ENCODE measurements around the gene ZC3H18.

DNA sequence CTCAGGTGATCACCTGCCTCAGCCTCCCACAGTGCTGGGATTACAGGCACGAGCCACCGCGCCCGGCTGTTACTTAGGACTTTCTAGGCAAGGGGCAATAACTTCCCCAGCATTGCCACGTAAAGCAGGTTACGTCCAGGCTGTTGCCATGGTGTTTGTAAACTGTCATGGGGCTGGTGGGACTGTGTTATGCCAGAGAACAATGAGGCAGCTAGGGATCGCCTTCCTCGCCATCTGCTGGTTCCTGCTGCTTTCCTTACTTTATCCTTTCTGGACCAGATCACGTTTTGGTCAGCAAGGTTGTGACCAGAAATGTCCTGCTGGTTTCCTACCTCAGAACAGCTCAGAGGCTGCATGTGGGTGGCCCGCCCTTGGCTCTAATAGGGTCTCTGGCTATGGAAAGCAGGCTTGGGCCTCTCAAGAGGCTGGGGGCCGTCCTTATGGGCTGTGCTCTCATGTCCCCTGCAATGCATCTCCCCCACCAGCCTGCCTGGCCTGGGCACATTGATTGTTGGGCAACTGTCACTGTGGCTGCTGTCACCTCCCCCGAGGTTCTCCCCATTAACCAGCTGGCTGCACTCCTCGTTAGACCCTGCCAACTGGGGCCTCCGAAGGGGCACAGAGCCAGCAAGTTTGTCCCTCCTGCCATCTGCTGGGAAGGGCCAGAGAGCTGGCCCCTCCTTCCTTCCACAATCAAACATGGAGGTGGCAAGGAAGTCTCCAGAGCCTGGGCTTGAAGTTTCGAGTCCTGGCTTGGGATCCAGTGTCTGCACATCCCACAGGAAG lies 28.2 kb upstream of the ZC3H18 start:
- TF ChIP-seq, protein P1, sequence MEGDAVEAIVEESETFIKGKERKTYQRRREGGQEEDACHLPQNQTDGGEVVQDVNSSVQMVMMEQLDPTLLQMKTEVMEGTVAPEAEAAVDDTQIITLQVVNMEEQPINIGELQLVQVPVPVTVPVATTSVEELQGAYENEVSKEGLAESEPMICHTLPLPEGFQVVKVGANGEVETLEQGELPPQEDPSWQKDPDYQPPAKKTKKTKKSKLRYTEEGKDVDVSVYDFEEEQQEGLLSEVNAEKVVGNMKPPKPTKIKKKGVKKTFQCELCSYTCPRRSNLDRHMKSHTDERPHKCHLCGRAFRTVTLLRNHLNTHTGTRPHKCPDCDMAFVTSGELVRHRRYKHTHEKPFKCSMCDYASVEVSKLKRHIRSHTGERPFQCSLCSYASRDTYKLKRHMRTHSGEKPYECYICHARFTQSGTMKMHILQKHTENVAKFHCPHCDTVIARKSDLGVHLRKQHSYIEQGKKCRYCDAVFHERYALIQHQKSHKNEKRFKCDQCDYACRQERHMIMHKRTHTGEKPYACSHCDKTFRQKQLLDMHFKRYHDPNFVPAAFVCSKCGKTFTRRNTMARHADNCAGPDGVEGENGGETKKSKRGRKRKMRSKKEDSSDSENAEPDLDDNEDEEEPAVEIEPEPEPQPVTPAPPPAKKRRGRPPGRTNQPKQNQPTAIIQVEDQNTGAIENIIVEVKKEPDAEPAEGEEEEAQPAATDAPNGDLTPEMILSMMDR (conservative IDR thresholded peaks at IDR 0.05; ENCODE audit: low read depth in 2 of 2): no peak
- TF ChIP-seq POLR2AphosphoS5 (IDR thresholded peaks at IDR 0.05; ENCODE audit: low read depth) (no peak), ZNF114 (CRISPR knock-in tag; IDR thresholded peaks at IDR 0.05) (no peak), JUNB (IDR thresholded peaks at IDR 0.05; ENCODE audit: unreplicated experiment) (no peak), NANOG (IDR thresholded peaks at IDR 0.05; ENCODE audit: borderline replicate concordance) (no peak), EZH2 (IDR thresholded peaks at IDR 0.05; ENCODE audit: low read depth, unreplicated experiment) (no peak), CREB1 (CRISPR knock-in tag; IDR thresholded peaks at IDR 0.05; ENCODE audit: low read depth) (no peak), STAT1 (IDR thresholded peaks at IDR 0.05; ENCODE audit: unreplicated experiment) (no peak), EZH2phosphoT487 (IDR thresholded peaks at IDR 0.05; ENCODE audit: unreplicated experiment) (no peak)
- TF ChIP-seq, protein P2, sequence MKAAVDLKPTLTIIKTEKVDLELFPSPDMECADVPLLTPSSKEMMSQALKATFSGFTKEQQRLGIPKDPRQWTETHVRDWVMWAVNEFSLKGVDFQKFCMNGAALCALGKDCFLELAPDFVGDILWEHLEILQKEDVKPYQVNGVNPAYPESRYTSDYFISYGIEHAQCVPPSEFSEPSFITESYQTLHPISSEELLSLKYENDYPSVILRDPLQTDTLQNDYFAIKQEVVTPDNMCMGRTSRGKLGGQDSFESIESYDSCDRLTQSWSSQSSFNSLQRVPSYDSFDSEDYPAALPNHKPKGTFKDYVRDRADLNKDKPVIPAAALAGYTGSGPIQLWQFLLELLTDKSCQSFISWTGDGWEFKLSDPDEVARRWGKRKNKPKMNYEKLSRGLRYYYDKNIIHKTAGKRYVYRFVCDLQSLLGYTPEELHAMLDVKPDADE (IDR thresholded peaks at IDR 0.05): no peak
- TF ChIP-seq, protein P3, sequence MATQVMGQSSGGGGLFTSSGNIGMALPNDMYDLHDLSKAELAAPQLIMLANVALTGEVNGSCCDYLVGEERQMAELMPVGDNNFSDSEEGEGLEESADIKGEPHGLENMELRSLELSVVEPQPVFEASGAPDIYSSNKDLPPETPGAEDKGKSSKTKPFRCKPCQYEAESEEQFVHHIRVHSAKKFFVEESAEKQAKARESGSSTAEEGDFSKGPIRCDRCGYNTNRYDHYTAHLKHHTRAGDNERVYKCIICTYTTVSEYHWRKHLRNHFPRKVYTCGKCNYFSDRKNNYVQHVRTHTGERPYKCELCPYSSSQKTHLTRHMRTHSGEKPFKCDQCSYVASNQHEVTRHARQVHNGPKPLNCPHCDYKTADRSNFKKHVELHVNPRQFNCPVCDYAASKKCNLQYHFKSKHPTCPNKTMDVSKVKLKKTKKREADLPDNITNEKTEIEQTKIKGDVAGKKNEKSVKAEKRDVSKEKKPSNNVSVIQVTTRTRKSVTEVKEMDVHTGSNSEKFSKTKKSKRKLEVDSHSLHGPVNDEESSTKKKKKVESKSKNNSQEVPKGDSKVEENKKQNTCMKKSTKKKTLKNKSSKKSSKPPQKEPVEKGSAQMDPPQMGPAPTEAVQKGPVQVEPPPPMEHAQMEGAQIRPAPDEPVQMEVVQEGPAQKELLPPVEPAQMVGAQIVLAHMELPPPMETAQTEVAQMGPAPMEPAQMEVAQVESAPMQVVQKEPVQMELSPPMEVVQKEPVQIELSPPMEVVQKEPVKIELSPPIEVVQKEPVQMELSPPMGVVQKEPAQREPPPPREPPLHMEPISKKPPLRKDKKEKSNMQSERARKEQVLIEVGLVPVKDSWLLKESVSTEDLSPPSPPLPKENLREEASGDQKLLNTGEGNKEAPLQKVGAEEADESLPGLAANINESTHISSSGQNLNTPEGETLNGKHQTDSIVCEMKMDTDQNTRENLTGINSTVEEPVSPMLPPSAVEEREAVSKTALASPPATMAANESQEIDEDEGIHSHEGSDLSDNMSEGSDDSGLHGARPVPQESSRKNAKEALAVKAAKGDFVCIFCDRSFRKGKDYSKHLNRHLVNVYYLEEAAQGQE (IDR thresholded peaks at IDR 0.05; ENCODE audit: unreplicated experiment): no peak
